GM19025 (cell line): ENCODE results near the gene FABP3.

Source experiments
- ATAC-seq: cut with Tn5 transposase; IDR thresholded peaks from one replicate; pipeline ENCODE4 v1.9.1; 2021; ENCODE audit warnings: mild to moderate bottlenecking, low read depth, moderate library complexity; ENCODE audit not compliant: unreplicated experiment

FABP3 gene

GRCh38 chr1:31373056-31373896 is at the start of gene FABP3:
Gene FABP3 (minus strand): TSS chr1:31373076. CDS start chr1:31373014, 62 bp downstream.
- no peak for ATAC-seq

- ATAC-seq, result no peak
Measured at GRCh38 chr1:31421371-31422040, 48.6 kb upstream of the FABP3 start.

DNA sequence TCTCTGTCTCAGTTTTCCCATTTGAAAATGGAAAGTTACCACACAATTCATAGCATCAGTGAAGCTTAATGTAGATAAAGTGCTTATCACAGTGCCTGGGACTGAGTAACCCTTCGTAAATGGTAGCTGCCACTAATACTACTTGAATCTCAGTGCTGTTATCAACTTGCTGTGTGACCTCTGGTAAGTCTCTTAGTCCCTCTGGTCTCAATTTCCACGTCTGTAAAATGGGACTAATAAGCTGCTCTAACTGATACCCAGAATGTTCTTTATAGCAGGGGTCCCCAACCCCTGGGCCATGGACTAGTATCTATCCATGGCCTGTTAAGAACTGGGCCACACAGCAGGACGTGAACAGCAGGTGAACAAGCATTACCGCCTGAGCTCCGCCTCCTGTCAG is 47.8 kb upstream of the FABP3 start:
- no peak for ATAC-seq

GRCh38 chr1:31418626-31419323 is 45.9 kb upstream of the FABP3 start:
- no peak for ATAC-seq

- no peak for ATAC-seq
Measured at GRCh38 chr1:31417148-31417547, 44.3 kb upstream of the FABP3 start.

DNA sequence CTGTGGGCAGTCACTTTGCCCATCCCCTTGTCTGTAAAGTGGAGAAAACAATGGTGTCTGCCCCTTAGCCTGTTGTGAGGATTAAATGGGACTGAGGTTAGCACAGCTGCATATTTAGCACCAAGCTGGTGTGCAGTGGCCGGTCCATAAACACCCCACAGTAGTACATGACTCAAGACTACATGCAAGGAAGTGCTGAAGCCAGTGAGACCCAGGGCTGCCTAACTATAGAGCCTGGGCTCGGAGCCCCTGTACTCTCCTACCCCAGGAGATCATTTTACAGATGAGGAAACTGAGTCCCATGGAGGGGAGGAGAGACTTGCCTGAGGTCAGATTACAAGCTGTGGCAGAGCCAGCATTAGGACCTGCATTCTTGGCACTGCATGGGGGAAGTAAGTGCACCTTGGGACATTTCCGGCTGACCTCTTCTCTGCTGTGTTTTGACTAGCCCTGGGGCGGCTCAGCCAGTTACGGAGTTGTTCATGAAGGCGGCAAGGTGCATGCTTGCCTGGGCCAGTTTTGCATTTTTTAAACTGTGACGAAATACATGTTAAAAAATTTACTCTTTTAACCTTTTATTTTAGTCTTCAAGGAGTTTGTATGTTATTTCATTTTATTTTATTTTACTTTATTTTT is 43.3 kb upstream of the FABP3 start:
- ATAC-seq, result no peak

DNA sequence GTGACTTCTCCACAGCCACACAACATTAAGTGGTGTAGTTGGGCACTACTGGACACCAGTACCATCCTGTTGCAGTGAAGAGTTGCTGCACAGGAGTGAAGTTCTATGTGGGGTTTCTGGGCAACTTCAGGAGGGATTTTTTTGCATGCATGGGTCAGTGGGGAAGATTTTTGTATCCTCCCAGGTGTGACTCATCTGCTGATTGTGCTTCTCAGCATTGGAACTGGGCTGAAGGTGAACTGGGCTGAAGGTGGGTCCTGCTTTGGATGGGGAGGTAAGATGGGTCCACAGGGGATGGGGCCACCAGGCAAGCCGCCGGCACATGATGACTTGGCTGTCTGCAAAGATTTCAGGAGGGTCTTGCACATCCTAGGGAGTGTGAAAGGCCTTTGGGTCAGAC is 42.8 kb upstream of the FABP3 start:
- no peak for ATAC-seq

DNA sequence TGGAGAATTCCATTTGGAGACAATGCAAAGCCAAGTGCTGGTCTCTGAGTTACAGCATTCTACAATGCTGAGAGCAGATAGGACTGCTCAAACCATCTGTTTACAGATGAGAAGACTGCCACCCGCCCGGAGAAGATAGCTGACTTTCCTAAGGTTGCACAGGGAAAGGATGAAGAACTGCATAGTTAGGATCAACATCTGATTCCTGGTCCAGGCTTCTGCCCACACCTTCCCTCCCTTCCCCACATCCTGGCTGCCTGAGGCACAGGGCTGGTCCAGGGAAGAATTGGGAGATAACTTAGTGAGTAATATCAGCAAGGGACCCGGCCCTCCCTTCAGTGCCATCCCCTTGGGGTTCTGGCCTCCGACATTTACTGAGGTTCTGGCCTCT is 42.1 kb upstream of the FABP3 start:
- ATAC-seq, result no peak

DNA sequence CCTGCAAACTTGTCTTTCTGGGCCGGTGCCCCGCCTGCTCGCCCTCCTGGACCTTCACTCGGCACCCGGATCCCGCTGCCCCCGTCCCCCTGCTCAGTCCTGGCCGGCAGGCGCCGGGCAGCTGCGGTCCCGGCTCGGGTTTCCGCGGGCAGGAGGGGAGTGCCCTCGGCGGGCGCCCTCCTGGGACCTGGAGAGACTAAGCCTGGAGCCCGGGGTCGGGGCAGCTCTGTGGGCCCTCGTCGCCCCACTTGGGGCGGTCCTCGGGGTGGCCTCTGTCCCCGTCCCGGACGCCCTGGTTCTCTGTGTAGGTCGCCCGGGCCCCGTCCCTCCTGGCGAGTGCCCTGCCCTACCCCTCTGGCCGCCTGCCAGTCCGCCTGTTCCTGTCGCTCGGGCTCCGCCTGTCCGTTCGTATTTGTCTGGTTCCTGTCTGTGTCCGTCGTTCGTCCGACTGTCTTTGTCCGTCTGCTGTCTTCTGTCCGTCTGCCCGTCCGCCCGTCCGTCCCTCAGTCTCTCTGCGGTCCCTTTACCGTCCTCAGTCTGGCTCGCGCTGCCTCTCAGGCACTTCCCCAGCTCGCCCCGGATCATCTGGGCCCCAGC is 40.6 kb upstream of the FABP3 start:
- ATAC-seq, result no peak

DNA sequence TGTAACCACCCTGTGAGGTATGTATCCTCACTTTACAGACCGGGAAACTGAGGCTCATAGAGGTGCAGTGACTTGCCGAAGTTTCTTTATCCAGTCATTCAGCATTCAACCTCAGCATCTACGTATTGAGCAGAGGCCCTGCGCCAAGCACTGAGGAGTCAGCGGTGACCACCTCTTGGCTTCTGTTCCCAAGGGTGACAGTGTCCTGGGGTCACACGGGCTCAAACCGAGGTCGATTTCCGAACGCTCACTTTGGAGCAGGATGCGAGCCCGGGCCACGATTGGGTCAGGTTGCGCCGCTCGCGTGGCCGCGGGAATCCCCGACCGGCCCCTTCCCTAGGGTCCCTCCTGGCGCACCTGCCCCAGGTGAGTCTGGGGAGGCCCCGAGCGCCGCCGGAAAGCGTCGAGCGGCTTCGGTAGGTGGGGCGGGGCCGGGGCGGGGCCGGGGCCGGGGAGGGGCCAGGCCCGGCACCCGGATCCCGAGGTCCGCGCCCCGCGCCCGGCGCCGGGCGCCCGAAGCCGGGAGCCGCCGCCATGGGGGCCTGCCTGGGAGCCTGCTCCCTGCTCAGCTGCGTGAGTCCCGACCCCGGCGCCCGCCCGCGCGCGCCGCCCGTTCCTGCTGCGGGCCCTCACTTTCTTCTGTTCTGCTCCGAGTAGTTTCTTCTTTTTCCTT is 40.0 kb upstream of the FABP3 start, which contains the start of gene SERINC2:
Gene SERINC2 (plus strand): TSS at position 482 of the 673 bp plus-strand sequence. CDS start 53 bp downstream, at position 535.
- ATAC-seq, result no peak

DNA sequence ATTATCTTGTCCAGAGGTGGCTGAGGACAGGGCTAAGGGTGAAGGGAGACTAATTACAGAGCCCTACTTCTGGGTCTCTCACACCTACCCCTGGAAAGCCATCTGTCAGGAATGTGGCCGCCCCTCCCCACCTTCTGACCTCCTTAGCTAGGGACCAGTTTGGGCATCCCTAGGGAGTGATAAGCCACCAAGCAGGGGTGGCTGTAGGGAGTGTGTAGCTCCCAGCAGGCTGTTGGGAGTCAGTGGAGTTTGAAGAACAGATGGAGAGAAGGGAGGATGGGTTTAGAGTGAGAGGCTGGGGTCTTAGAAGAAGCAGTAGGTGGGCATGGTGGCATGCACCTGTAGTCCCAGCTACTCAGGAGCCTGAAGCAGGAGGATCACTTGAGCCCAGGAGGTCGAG is 39.3 kb upstream of the FABP3 start:
- ATAC-seq, result no peak

- no peak for ATAC-seq
Measured at GRCh38 chr1:31410871-31411270, 38.0 kb upstream of the FABP3 start.

- no peak for ATAC-seq
Measured at GRCh38 chr1:31409946-31410858, 37.3 kb upstream of the FABP3 start.

GRCh38 chr1:31408788-31409318 is 36.0 kb upstream of the FABP3 start:
- ATAC-seq, result no peak

DNA sequence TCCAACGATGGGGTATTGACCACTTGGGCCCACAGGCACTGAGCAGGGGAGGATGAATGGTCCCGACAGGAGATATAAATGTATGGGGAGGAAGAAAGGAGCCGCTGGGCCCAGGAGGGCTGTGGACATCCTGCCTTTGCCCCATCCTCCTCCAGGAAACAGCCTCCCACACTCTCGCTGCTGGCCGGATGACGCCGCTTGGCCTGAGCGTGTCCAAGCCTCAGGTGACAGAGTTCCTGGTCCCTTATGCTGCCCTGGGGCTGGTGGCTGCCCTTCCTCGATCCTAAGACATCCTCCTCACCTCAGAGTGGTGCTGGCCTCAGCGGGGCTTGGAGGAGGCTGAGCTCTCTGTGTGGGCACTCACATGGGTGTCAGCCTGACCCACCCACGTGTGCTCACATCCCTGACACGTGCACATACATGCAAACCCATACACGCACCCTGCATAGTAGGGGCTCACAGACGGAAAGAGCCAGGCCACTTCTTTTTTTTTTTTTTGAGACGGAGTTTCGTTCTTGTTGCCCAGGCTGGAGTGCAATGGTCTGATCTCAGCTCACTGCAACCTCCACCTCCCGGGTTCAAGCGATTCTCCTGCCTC is 34.3 kb upstream of the FABP3 start:
- ATAC-seq, result no peak

DNA sequence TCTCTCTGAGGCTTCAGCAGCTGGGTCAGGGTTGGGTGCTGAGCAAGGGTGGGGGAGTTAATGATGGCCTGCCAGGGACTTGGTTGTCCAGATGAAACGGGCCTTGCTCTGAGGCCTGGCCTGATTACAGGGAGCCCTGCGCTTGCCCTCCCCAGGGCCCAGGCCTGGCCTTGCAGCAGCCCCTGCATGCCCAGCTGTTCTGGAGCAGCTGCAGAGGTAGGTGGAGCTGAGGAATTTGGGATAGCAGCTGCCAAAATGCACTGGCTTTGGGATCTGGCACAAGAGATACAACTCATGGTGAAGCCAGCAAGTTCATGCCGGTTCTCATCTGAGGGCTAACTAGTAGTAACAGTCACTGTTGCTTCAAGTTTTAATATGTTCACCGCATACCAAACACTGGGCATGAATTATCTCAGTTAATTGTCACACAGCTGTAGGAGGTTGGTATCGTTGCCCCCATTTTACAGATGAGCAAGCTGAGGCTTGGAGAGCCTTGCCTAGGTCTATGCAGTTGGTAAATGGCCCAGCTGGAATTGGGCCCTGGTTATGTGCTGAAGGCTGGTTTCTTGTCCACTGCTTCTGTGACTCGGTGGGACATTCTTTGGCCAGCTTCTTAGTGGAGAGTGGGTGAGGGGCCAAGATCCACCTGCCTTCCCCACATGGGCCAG is 32.8 kb upstream of the FABP3 start:
- no peak for ATAC-seq

DNA sequence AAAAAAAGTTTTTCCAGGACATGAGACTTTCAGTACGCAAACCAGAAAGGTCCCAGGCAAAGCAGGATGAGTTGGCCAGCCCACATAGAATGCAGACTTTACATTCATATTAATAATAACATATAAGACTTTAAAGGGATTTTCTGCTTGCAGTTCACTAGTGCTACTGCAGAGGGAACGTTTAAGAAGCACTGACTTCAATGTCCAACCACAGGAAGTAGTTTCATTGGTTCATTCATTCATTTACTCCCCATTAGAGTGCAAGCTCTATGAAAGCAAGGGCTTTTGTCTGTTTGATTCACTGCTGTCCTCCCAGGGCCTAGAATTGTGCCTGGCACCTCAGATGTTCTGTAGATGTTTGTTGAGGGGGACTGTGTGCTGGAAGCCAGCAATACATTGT is 28.4 kb upstream of the FABP3 start:
- ATAC-seq, result no peak

GRCh38 chr1:31400393-31400792 is 27.5 kb upstream of the FABP3 start:
- ATAC-seq, result no peak
